Hepatocyte (in vitro differentiated cells): ENCODE data around the gene CMIP. TPM values are rescaled to one million over a fixed set of nuclear protein-coding genes. Genes with fewer than 3 reads are reported as not detected.

Source experiments
- DNase-seq: peaks from one replicate; pipeline ENCODE4 v3.0.0-alpha.2; 2016; ENCODE audit warnings: low spot score
- H2AFZ ChIP-seq: fragments of 200-600 bp; sonication (generic); 2 replicates; pipeline ENCODE4 v1.6.0; 2016; ENCODE audit warnings: antibody characterized with exemption, mild to moderate bottlenecking
- H3K27ac ChIP-seq: fragments of 200-600 bp; sonication (generic); 2 replicates; pipeline ENCODE4 v1.5.1; 2016; ENCODE audit warnings: mild to moderate bottlenecking
- H3K27me3 ChIP-seq: fragments of 200-600 bp; sonication (generic); 2 replicates; pipeline ENCODE4 v1.6.1; 2016
- H3K36me3 ChIP-seq: fragments of 200-600 bp; sonication (generic); replicated peaks from 2 replicates; pipeline ENCODE4 v1.5.1; 2016; ENCODE audit warnings: low read depth; ENCODE audit not compliant: insufficient read depth
- H3K4me1 ChIP-seq: fragments of 200-600 bp; sonication (generic); 2 replicates; pipeline ENCODE4 v1.5.1; 2016; ENCODE audit warnings: mild to moderate bottlenecking, moderate library complexity; ENCODE audit not compliant: insufficient read depth
- H3K4me2 ChIP-seq: fragments of 200-600 bp; sonication (generic); 2 replicates; pipeline ENCODE4 v1.6.0; 2016
- H3K4me3 ChIP-seq: fragments of 200-600 bp; sonication (generic); 2 replicates; pipeline ENCODE4 v1.5.1; 2016; ENCODE audit warnings: mild to moderate bottlenecking
- H3K79me2 ChIP-seq: fragments of 200-600 bp; sonication (generic); 2 replicates; pipeline ENCODE4 v1.6.0; 2017; ENCODE audit warnings: mild to moderate bottlenecking
- H3K9me2 ChIP-seq: fragments of 200-600 bp; sonication (generic); replicated peaks from 2 replicates; pipeline ENCODE4 v1.6.0; 2017; ENCODE audit warnings: mild to moderate bottlenecking; ENCODE audit not compliant: insufficient read depth
- H3K9me3 ChIP-seq: fragments of 200-600 bp; sonication (generic); 2 replicates; pipeline ENCODE4 v1.5.1; 2016; ENCODE audit warnings: low read depth, mild to moderate bottlenecking
- H4K20me1 ChIP-seq: fragments of 200-600 bp; sonication (generic); 2 replicates; pipeline ENCODE4 v1.6.0; 2016; ENCODE audit warnings: mild to moderate bottlenecking; ENCODE audit not compliant: insufficient read depth, poor library complexity, severe bottlenecking
- CTCF ChIP-seq: fragments of 200-600 bp; sonication (generic); IDR thresholded peaks from 2 replicates; pipeline ENCODE4 v1.5.1; 2016; ENCODE audit warnings: antibody characterized with exemption, mild to moderate bottlenecking; ENCODE audit not compliant: poor library complexity
- EZH2 ChIP-seq: fragments of 200-600 bp; sonication (generic); IDR thresholded peaks from 2 replicates; pipeline ENCODE4 v1.6.1; 2016; ENCODE audit warnings: antibody characterized with exemption, mild to moderate bottlenecking, borderline replicate concordance
- EZH2phosphoT487 ChIP-seq: fragments of 200-600 bp; sonication (generic); IDR thresholded peaks from one replicate; pipeline ENCODE4 v1.6.1; 2018; ENCODE audit warnings: antibody characterized with exemption, mild to moderate bottlenecking, low read depth, moderate library complexity; ENCODE audit not compliant: unreplicated experiment, severe bottlenecking
- WGBS: methylation state at CpG from one replicate; pipeline ENCODE4 v1.1.6; 2016; ENCODE audit warnings: low lambda C conversion rate; ENCODE audit errors: missing lambda C conversion rate; 5-methylcytosine and 5-hydroxymethylcytosine counted together
- polyA plus RNA-seq: library from polyadenylated mRNA; unstranded; fragments of >200 nt; fragmentation: Nextera tagmentation; extraction: Ambion mirVana; gene quantifications from 2 replicates; pipeline ENCODE4 v1.2.1, GENCODE V29; 2016
- total RNA-seq: library from RNA; depleted of rRNA; stranded (reverse); fragments of >200 nt; gene quantifications from 2 replicates; pipeline ENCODE4 v1.2.3, GENCODE V29; 2014

CMIP gene
- total and polyA plus RNA-seq, 2 experiments from 2014 or later, result 5.8 to 17.8 TPM

- H3K4me3 ChIP-seq, result no peak overlapping the region
- no peak for TF ChIP-seq EZH2
- no peak for TF ChIP-seq CTCF
- no peak for TF ChIP-seq EZH2phosphoT487
- no peaks in the 10 kb centered on the region for H3K9me3 ChIP-seq
- H3K4me2 ChIP-seq, result no peak overlapping the region
- H3K27me3 ChIP-seq, result no peaks in the 10 kb centered on the region
- H3K4me1 ChIP-seq, result peaks cover 6% of the 10 kb centered on the region
- no peaks in the 10 kb centered on the region for H3K36me3 ChIP-seq
- WGBS, result 94% methylated on average over 29 of the region's 35 CpGs
- DNase-seq, result no peak
- peaks cover 1% of the 10 kb centered on the region for H4K20me1 ChIP-seq
- no peaks in the 10 kb centered on the region for H3K9me2 ChIP-seq
- no peak overlapping the region for H2AFZ ChIP-seq
- no peak overlapping the region for H3K27ac ChIP-seq
- peaks cover 2% of the 10 kb centered on the region for H3K79me2 ChIP-seq
These were observed 233.9 kb downstream of the CMIP start for GRCh38 chr16:81678326-81679095.

- WGBS, result 96% methylated on average over 16 of the region's 16 CpGs
- H3K9me2 ChIP-seq, result no peaks in the 10 kb centered on the region
- H3K4me1 ChIP-seq, result peaks cover 6% of the 10 kb centered on the region
- peaks cover 5% of the 10 kb centered on the region for H4K20me1 ChIP-seq
- no peaks in the 10 kb centered on the region for H3K9me3 ChIP-seq
- no peak for TF ChIP-seq CTCF
- no peak for TF ChIP-seq EZH2
- TF ChIP-seq EZH2phosphoT487, result no peak
- H2AFZ ChIP-seq, result no peak overlapping the region
- no peak overlapping the region for H3K27ac ChIP-seq
- no peak for DNase-seq
- no peak overlapping the region for H3K4me3 ChIP-seq
- H3K36me3 ChIP-seq, result no peaks in the 10 kb centered on the region
- no peaks in the 10 kb centered on the region for H3K27me3 ChIP-seq
- H3K79me2 ChIP-seq, result peaks cover 5% of the 10 kb centered on the region
- H3K4me2 ChIP-seq, result no peak overlapping the region
These were observed 235.3 kb downstream of the CMIP start for GRCh38 chr16:81679721-81680430.

- Histone ChIP-seq H3K4me2 (no peak overlapping the region), H4K20me1 (peaks cover 5% of the 10 kb centered on the region), H3K4me3 (no peak overlapping the region), H3K36me3 (no peaks in the 10 kb centered on the region), H3K9me2 (no peaks in the 10 kb centered on the region), H3K79me2 (peaks cover 5% of the 10 kb centered on the region), H3K27me3 (no peaks in the 10 kb centered on the region), H3K9me3 (no peaks in the 10 kb centered on the region), H3K4me1 (peaks cover 6% of the 10 kb centered on the region), H2AFZ (no peak overlapping the region), H3K27ac (no peak overlapping the region)
- DNase-seq, result no peak
- no peak for TF ChIP-seq CTCF
- no peak for TF ChIP-seq EZH2phosphoT487
- no peak for TF ChIP-seq EZH2
- 96% methylated on average over 22 of the region's 22 CpGs for WGBS
These were observed 236.1 kb downstream of the CMIP start for GRCh38 chr16:81680444-81681275.
